Embryonic facial prominence (tissue), 1 donor: ENCODE data around the gene CHRM2.
A peak's percentile ranks its signal among the peaks of the same experiment; 100 is the strongest.

Source experiments
- DNase-seq: peaks from one replicate; pipeline ENCODE4 v3.0.0-alpha.2; 2016; ENCODE audit errors: extremely low spot score

CHRM2 gene

GRCh38 chr7:137025469-137026175 is 157.2 kb downstream of the CHRM2 start:
- DNase-seq: peak; percentile 8

GRCh38 chr7:137026176-137026500 is 157.7 kb downstream of the CHRM2 start:
- DNase-seq: no peak

GRCh38 chr7:137032436-137032835 is 164.0 kb downstream of the CHRM2 start:
- DNase-seq: no peak

GRCh38 chr7:137036768-137037167 is 168.3 kb downstream of the CHRM2 start:
- no peak for DNase-seq

- no peak for DNase-seq
These were observed 170.3 kb downstream of the CHRM2 start for GRCh38 chr7:137038706-137039105.

GRCh38 chr7:137040745-137041144 is 172.3 kb downstream of the CHRM2 start:
- no peak for DNase-seq

- DNase-seq: no peak
These were observed 177.1 kb downstream of the CHRM2 start for GRCh38 chr7:137045573-137045972.

- no peak for DNase-seq
These were observed 201.0 kb downstream of the CHRM2 start for GRCh38 chr7:137069249-137069963.
